Parathyroid adenoma (tissue), 2 donors: Measurements from ENCODE around the gene RETREG1.

Experiments
- H2AFZ ChIP-seq: fragments of 300-600 bp; sonication (generic); one replicate; pipeline ENCODE4 v1.7.0; 2017; ENCODE audit warnings: antibody characterized with exemption, mild to moderate bottlenecking
- H3K27ac ChIP-seq: fragments of 300-600 bp; sonication (generic); one replicate; pipeline ENCODE4 v1.7.0; 2017
- H3K27me3 ChIP-seq: fragments of 300-600 bp; sonication (generic); one replicate; pipeline ENCODE4 v1.7.0; 2017; ENCODE audit warnings: low read length; ENCODE audit not compliant: control insufficient read depth, insufficient read depth
- H3K36me3 ChIP-seq: fragments of 300-600 bp; sonication (generic); one replicate; pipeline ENCODE4 v1.7.0; 2017; ENCODE audit warnings: low read length; ENCODE audit not compliant: control insufficient read depth, insufficient read depth
- H3K4me1 ChIP-seq: fragments of 300-600 bp; sonication (generic); one replicate; pipeline ENCODE4 v1.7.0; 2017; ENCODE audit warnings: control low read depth
- H3K4me2 ChIP-seq: fragments of 300-600 bp; sonication (generic); one replicate; pipeline ENCODE4 v1.7.0; 2017; ENCODE audit warnings: low read length
- H3K4me3 ChIP-seq: fragments of 300-600 bp; sonication (generic); one replicate; pipeline ENCODE4 v1.7.0; 2017; ENCODE audit warnings: low read depth, low read length
- H3K79me2 ChIP-seq: fragments of 300-600 bp; sonication (generic); one replicate; pipeline ENCODE4 v1.7.0; 2017; ENCODE audit warnings: control low read depth
- H3K9ac ChIP-seq: fragments of 300-600 bp; sonication (generic); one replicate; pipeline ENCODE4 v1.7.0; 2017; ENCODE audit warnings: mild to moderate bottlenecking
- H3K9me3 ChIP-seq: fragments of 300-600 bp; sonication (generic); one replicate; pipeline ENCODE4 v1.7.0; 2017; ENCODE audit warnings: low read length; ENCODE audit not compliant: control insufficient read depth
- CTCF ChIP-seq: fragments of 300-600 bp; sonication (generic); IDR thresholded peaks from one replicate; pipeline ENCODE4 v1.7.0; 2017; ENCODE audit warnings: antibody characterized with exemption, mild to moderate bottlenecking
- donor health status: primary hyperparathyroidism.

The RETREG1 gene

GRCh38 chr5:16628376-16628775 is 11.6 kb upstream of the RETREG1 start:
- TF ChIP-seq CTCF, result no peak
- no peak overlapping the region for H3K4me2 ChIP-seq
- peaks cover 9% of the 10 kb centered on the region for H3K4me1 ChIP-seq
- no peak overlapping the region for H2AFZ ChIP-seq
- no peak overlapping the region for H3K9ac ChIP-seq
- H3K9me3 ChIP-seq, result no peaks in the 10 kb centered on the region
- no peaks in the 10 kb centered on the region for H3K36me3 ChIP-seq
- H3K79me2 ChIP-seq, result no peaks in the 10 kb centered on the region
- no peaks in the 10 kb centered on the region for H3K27me3 ChIP-seq
- H3K27ac ChIP-seq, result no peak overlapping the region
- no peak overlapping the region for H3K4me3 ChIP-seq

GRCh38 chr5:16626696-16627264 is 10.0 kb upstream of the RETREG1 start:
- no peaks in the 10 kb centered on the region for H3K79me2 ChIP-seq
- TF ChIP-seq CTCF, result no peak
- no peak overlapping the region for H2AFZ ChIP-seq
- H3K9me3 ChIP-seq, result no peaks in the 10 kb centered on the region
- H3K27me3 ChIP-seq, result no peaks in the 10 kb centered on the region
- H3K4me3 ChIP-seq, result no peak overlapping the region
- peaks cover 9% of the 10 kb centered on the region for H3K4me1 ChIP-seq
- H3K36me3 ChIP-seq, result no peaks in the 10 kb centered on the region
- peak overlapping the region; percentile 7 for H3K4me2 ChIP-seq
- no peak overlapping the region for H3K9ac ChIP-seq
- H3K27ac ChIP-seq, result no peak overlapping the region

- no peak overlapping the region for H3K4me3 ChIP-seq
- no peaks in the 10 kb centered on the region for H3K79me2 ChIP-seq
- H3K27me3 ChIP-seq, result no peaks in the 10 kb centered on the region
- no peaks in the 10 kb centered on the region for H3K36me3 ChIP-seq
- no peak overlapping the region for H2AFZ ChIP-seq
- H3K4me1 ChIP-seq, result peaks cover 9% of the 10 kb centered on the region
- no peak overlapping the region for H3K4me2 ChIP-seq
- H3K9ac ChIP-seq, result no peak overlapping the region
- H3K9me3 ChIP-seq, result no peaks in the 10 kb centered on the region
- no peak for TF ChIP-seq CTCF
- H3K27ac ChIP-seq, result no peak overlapping the region
Observed at GRCh38 chr5:16625096-16625495, 8.3 kb upstream of the RETREG1 start.

GRCh38 chr5:16619136-16619535 is 2.3 kb upstream of the RETREG1 start:
- Histone ChIP-seq H3K4me1 (peaks cover 3% of the 10 kb centered on the region), H3K9me3 (no peaks in the 10 kb centered on the region), H3K27me3 (no peaks in the 10 kb centered on the region), H3K4me3 (no peak overlapping the region), H3K36me3 (no peaks in the 10 kb centered on the region), H3K9ac (no peak overlapping the region), H3K79me2 (no peaks in the 10 kb centered on the region), H2AFZ (no peak overlapping the region), H3K4me2 (no peak overlapping the region), H3K27ac (no peak overlapping the region)
- no peak for TF ChIP-seq CTCF

GRCh38 chr5:16618138-16618897 is 1.5 kb upstream of the RETREG1 start:
- H3K36me3 ChIP-seq, result no peaks in the 10 kb centered on the region
- no peak for TF ChIP-seq CTCF
- H3K9ac ChIP-seq, result no peak overlapping the region
- H3K9me3 ChIP-seq, result no peaks in the 10 kb centered on the region
- H3K27me3 ChIP-seq, result no peaks in the 10 kb centered on the region
- H2AFZ ChIP-seq, result peak overlapping the region; percentile 89
- no peak overlapping the region for H3K4me3 ChIP-seq
- H3K4me1 ChIP-seq, result peaks cover 3% of the 10 kb centered on the region
- H3K27ac ChIP-seq, result no peak overlapping the region
- no peaks in the 10 kb centered on the region for H3K79me2 ChIP-seq
- no peak overlapping the region for H3K4me2 ChIP-seq
